Measurements from ENCODE around the gene INTS2.

DNA sequence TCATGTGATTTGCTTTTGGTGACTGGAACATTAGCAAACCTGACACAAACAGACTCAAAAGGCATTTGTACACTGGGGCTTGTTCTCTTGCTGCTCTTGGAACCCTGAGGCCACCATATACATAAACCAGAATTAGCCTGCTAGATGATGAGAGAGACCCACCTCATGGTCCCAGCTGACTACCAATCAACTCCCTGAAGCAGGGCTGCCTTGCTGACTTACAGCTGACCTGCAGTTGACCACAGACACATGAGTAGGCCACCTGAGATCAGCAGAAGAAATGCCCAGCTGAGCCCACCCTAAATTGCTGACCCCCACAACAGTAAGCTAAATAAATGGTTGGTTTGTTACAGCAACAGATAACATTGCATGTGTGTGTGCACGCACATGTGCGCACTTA is 93.2 kb downstream of the INTS2 start:
- TF ChIP-seq, protein P1, sequence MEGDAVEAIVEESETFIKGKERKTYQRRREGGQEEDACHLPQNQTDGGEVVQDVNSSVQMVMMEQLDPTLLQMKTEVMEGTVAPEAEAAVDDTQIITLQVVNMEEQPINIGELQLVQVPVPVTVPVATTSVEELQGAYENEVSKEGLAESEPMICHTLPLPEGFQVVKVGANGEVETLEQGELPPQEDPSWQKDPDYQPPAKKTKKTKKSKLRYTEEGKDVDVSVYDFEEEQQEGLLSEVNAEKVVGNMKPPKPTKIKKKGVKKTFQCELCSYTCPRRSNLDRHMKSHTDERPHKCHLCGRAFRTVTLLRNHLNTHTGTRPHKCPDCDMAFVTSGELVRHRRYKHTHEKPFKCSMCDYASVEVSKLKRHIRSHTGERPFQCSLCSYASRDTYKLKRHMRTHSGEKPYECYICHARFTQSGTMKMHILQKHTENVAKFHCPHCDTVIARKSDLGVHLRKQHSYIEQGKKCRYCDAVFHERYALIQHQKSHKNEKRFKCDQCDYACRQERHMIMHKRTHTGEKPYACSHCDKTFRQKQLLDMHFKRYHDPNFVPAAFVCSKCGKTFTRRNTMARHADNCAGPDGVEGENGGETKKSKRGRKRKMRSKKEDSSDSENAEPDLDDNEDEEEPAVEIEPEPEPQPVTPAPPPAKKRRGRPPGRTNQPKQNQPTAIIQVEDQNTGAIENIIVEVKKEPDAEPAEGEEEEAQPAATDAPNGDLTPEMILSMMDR (IDR thresholded peaks at IDR 0.05) = no peak
- TF ChIP-seq POLR2A (IDR thresholded peaks at IDR 0.05; ENCODE audit: low read length) (no peak), RNF2 (IDR thresholded peaks at IDR 0.05; ENCODE audit: borderline replicate concordance, low read depth) (no peak), CHD2 (IDR thresholded peaks at IDR 0.05; ENCODE audit: low read length, partially characterized antibody) (no peak), POLR2AphosphoS2 (conservative IDR thresholded peaks at IDR 0.05; ENCODE audit: low read length) (no peak), KDM1A (IDR thresholded peaks at IDR 0.05; ENCODE audit: low read depth) (no peak)
- TF ChIP-seq, protein P2, sequence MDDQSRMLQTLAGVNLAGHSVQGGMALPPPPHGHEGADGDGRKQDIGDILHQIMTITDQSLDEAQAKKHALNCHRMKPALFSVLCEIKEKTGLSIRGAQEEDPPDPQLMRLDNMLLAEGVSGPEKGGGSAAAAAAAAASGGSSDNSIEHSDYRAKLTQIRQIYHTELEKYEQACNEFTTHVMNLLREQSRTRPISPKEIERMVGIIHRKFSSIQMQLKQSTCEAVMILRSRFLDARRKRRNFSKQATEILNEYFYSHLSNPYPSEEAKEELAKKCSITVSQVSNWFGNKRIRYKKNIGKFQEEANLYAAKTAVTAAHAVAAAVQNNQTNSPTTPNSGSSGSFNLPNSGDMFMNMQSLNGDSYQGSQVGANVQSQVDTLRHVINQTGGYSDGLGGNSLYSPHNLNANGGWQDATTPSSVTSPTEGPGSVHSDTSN (IDR thresholded peaks at IDR 0.05) = no peak
